GM12875 (cell line): ENCODE measurements around the gene AHDC1.
"Not testable (repeated sequence)": the region's sequence is repeated elsewhere in the genome, so short reads cannot be mapped to it uniquely, and the experiment has no call there.

Experiments
- H3K4me3 ChIP-seq: one replicate; pipeline ENCODE4 v1.5.1; 2011; ENCODE audit warnings: low read depth, low read length, control low read depth
- TF ChIP-seq, protein P1 (sequence below): IDR thresholded peaks from 2 replicates; pipeline ENCODE4 v1.5.1; 2011; ENCODE audit warnings: low read depth, mild to moderate bottlenecking, control low read depth, inconsistent platforms, low read length, moderate library complexity, borderline replicate concordance; ENCODE audit not compliant: insufficient read depth

AHDC1 gene

DNA sequence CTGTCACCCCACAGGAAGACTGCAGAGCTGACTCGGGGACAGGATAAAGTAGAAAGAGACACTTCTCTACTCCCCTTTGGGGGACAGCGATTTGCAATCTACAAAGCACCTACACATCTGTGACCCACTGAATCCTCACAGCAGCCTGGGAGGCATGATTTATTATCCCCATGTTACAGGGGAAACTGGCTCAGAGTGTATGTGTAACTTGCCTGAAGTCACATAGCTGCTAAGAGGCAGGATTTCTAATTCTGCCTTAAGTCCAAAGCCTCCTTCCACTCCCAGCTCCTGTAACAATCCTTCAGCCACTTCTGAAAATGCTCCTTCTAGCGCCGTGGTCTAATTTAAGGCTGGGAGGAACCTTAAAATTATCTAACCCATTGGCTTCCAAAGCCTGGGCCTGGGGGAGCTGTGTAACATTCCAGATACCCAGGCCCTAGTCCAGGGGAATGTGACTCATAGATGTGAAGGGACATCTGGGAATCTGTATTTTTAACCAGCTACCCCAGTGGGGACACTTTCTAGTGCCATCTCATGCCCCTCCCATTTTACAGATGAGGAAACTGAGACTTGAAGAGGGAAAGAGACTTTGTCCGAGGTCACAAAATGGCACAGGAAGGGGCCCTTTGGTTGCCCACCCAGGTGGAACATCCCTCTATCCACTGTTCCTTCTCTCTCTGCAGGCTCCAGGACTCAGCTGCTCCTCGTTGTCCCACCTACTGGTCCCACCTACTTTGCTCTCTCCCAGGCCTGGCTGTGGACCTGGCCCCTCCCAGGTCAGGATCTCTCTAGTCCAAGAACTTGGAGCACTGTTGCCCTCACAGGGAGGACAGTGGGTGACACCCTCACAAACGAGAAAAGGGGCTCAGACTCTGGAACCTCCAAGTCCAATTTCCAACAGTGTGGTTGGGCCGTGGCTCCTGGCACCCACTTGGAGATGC, 48.9 kb downstream of the AHDC1 start:
- no peak overlapping the region for H3K4me3 ChIP-seq
- TF ChIP-seq, protein P1, sequence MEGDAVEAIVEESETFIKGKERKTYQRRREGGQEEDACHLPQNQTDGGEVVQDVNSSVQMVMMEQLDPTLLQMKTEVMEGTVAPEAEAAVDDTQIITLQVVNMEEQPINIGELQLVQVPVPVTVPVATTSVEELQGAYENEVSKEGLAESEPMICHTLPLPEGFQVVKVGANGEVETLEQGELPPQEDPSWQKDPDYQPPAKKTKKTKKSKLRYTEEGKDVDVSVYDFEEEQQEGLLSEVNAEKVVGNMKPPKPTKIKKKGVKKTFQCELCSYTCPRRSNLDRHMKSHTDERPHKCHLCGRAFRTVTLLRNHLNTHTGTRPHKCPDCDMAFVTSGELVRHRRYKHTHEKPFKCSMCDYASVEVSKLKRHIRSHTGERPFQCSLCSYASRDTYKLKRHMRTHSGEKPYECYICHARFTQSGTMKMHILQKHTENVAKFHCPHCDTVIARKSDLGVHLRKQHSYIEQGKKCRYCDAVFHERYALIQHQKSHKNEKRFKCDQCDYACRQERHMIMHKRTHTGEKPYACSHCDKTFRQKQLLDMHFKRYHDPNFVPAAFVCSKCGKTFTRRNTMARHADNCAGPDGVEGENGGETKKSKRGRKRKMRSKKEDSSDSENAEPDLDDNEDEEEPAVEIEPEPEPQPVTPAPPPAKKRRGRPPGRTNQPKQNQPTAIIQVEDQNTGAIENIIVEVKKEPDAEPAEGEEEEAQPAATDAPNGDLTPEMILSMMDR = no peak

DNA sequence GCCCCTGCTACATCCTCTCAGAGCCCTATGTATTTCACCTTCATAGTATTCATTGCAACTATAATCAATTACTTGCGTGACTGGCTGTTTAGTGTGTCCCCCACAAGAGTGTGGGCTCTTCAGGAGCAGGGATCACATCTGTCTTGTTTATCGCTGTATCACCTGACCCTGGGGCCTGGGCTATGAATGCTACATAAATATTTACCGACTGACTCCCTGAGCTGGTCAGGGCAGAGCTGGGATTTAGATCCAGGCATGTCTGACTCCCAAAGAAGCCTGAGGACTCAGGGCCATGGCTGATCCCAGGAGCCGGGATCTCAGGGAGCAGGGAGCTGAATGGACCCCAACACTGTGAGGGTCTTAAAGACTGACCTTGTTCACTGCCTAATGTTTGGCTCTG, 49.7 kb downstream of the AHDC1 start:
- TF ChIP-seq, protein P1 = no peak
- H3K4me3 ChIP-seq = no peak overlapping the region

DNA sequence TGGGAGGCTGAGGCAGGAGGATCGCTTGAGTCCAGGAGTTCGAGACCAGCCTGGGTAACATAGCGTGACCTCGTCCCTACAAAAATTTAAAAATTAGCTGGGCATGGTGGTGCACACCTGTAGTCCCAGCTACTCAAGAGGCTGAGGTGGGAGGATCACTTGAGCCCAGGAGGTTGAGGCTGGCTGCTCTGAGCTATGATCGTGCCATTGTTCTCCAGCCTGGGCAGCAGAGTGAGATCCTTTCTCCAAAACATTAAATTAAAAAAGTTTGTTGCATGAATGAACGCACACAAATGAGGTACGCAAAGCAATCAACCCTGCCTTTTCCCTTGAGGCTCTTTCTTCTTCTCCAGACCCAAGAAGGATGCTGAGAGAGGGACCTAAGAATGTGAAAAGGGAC, 50.1 kb downstream of the AHDC1 start:
- not testable (repeated sequence) for H3K4me3 ChIP-seq

DNA sequence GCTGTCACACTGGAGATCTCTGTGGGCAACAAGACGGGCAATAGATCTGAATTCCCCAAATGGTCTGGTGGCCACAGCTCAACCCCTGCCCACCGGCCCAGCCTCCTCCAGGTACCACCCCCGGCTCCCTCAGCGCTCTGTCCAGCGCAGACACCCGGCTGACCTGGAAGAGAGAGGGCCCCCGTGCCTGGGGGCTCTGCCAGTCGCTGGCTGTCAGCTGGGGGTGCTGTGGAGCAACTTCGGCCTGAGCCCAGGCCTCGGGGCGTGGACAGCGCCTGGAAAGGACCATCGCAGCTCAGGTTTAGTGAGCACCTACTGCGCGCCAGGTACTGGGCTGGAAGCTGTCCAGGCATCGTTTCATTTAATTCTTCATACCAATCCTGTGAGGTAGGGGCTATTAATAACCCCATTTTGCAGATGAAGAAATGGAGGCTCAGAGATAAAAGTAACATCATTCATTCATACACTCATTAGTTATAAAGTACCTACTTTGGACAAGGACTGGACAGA, 51.0 kb downstream of the AHDC1 start:
- TF ChIP-seq, protein P1 = no peak
- no peak overlapping the region for H3K4me3 ChIP-seq

DNA sequence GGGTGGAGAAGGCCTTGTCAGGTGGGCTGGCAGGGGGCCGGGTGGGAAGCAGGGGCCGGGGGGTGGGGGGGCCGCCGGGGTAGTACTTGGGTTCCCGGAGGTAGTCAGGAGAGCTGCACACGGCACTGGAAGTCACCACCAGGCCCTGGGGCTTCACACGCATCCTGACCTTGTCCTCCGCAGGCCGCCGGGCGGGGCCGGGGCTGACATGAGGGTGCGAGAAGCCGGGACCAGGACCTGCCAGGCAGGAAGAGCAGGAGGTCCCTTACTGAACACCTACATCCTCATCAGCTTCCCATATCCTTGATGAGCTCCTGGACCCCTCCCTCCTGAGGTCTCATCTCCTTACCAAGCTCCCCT, 52.0 kb downstream of the AHDC1 start:
- H3K4me3 ChIP-seq = no peak overlapping the region
- TF ChIP-seq, protein P1 = no peak

DNA sequence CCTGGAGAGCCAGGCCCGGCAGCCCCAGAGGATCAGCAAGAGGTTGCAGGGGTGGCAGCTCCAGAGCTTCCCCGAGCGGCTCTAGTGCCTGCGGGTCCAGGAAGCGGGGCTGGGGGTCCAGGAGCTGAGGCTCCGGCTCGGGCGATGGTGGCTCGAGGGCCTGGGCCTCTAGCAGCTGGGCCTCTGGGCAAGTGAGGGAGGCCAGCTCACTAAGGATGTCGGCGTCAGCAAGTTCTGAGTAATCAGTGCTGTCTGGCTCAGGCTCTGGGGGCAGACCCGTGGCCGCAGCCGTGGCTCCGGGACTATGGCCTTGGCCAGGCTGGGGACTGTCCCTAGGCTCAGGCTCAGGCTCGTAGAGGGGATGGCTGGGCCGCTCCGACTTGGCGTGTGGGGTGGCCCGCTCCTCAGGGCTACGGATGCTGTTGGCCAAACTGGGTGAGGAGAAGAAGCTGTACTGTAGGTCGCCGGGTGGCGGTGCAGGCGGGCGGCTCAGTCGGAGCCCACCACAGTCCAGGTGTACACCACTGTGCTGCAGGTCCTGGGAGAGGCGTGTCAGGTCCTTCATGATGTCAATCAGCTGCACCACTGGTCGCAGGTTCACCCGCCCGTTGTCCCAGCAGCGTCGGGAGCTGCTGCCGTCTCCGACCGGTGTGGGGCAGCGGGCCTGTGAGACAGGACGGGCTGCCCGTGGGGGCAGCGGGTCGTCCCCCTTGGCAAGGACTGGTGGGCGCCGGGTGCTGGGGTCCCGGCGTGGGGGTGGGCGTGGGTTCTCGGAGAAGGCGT, 52.6 kb downstream of the AHDC1 start:
- H3K4me3 ChIP-seq = no peak overlapping the region
- TF ChIP-seq, protein P1 = no peak

DNA sequence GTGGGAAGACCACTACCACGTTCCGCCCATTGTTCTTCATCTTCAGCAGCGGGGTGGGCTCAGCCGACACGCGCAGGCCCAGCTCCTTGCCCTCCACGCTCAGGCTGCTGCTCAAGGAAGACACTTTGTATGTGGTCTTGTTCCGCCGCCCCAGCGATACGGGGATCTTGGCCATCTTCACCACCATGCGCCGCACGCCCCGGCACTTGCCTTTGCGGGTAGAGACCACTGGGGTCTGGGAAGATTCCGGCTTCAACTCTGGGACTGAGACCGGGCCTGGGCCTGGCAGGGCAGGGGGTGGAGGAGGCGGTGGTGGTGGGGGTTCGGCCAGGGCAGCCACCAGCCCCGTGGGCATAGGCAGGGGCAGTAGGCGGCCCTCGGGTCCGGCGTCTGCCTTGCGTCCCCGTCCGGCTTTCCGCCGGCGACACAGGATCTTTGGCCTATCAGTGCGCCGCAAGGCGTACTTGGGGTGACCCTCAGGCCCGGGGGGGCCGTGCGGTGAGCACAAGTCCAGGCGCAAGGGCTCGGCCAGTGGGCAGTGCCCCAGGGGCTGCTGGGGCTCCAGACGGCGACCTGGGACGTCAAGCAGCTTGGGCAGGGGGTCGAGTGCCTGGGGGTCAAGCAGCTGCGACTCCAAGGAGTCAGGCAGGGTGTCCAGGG, 53.3 kb downstream of the AHDC1 start:
- H3K4me3 ChIP-seq = no peak overlapping the region
- TF ChIP-seq, protein P1 = no peak
